Uterus (tissue), 2 donors: ENCODE measurements around the gene ANXA3.
"Not testable (repeated sequence)": the region's sequence is repeated elsewhere in the genome, so short reads cannot be mapped to it uniquely, and the experiment has no call there.

Experiments used
- CTCF ChIP-seq, 4 experiments: fragments of 200-600 bp in 2 of 4; fragments of 450-650 bp in 2 of 4; sonication (generic) in 2 of 4; IDR thresholded peaks; one replicate each; pipeline ENCODE4 v1.5.1; 2016 to 2019; ENCODE audit warnings: antibody characterized with exemption in 4 of 4, mild to moderate bottlenecking in 2 of 4, moderate library complexity in 1 of 4
- POLR2A ChIP-seq, 2 donors: fragments of 450-650 bp; IDR thresholded peaks; one replicate each; pipeline ENCODE4 v1.6.1; 2016; ENCODE audit warnings: antibody characterized with exemption in 2 of 2, mild to moderate bottlenecking in 1 of 2, moderate library complexity in 1 of 2

DNA sequence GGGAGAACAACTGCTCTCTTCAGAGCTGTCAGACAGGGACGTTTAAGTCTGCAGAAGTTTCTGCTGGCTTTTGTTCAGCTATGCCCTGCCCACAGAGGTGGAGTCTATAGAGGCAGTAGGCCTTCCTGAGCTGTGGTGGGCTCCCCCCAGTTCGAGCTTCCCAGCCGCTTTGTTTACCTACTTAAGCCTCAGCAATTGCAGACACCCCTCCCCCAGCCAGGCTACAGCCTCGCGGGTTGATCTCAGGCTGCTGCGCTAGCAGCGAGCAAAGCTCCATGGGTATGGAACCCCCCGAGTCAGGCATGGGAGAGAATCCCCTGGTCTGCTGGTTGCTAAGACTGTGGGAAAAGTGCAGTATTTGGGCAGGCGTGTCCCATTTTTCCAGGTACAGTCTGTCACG lies 45.3 kb upstream of the ANXA3 start:
- not testable (repeated sequence) for TF ChIP-seq CTCF, POLR2A (IDR thresholded peaks at IDR 0.05)
